Epithelial cell of proximal tubule (primary cell): ENCODE results near the gene CRHBP. TPM values are rescaled to one million over a fixed set of nuclear protein-coding genes. Genes with fewer than 3 reads are reported as not detected.
"Not testable (repeated sequence)": the region's sequence is repeated elsewhere in the genome, so short reads cannot be mapped to it uniquely, and the experiment has no call there.

ENCODE experiments used
- DNase-seq: peaks from one replicate; pipeline ENCODE4 v3.0.0-alpha.2; 2011; ENCODE audit warnings: low read depth
- H3K4me3 ChIP-seq: 2 replicates; pipeline ENCODE4 v1.5.1; 2011; ENCODE audit warnings: low read depth, mild to moderate bottlenecking, low read length
- total RNA-seq: library from RNA; depleted of rRNA; stranded (reverse); fragments of >200 nt; gene quantifications from 2 replicates; pipeline ENCODE4 v1.2.3, GENCODE V29; 2015
- TF ChIP-seq, protein P1 (sequence below): conservative IDR thresholded peaks from 2 replicates; pipeline ENCODE4 v1.5.1; 2012; ENCODE audit warnings: low read depth, mild to moderate bottlenecking, low read length

Gene CRHBP
- total RNA-seq, 1 donor from 2014 or later: not detected

GRCh38 chr5:76978869-76979268 lies 26.0 kb downstream of the CRHBP start:
- no peak for DNase-seq
- TF ChIP-seq, protein P1, sequence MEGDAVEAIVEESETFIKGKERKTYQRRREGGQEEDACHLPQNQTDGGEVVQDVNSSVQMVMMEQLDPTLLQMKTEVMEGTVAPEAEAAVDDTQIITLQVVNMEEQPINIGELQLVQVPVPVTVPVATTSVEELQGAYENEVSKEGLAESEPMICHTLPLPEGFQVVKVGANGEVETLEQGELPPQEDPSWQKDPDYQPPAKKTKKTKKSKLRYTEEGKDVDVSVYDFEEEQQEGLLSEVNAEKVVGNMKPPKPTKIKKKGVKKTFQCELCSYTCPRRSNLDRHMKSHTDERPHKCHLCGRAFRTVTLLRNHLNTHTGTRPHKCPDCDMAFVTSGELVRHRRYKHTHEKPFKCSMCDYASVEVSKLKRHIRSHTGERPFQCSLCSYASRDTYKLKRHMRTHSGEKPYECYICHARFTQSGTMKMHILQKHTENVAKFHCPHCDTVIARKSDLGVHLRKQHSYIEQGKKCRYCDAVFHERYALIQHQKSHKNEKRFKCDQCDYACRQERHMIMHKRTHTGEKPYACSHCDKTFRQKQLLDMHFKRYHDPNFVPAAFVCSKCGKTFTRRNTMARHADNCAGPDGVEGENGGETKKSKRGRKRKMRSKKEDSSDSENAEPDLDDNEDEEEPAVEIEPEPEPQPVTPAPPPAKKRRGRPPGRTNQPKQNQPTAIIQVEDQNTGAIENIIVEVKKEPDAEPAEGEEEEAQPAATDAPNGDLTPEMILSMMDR: no peak
- no peak overlapping the region for H3K4me3 ChIP-seq

GRCh38 chr5:76980518-76981144 lies 27.8 kb downstream of the CRHBP start:
- H3K4me3 ChIP-seq: no peak overlapping the region
- DNase-seq: no peak
- TF ChIP-seq, protein P1: no peak

- no peak overlapping the region for H3K4me3 ChIP-seq
- no peak for DNase-seq
- TF ChIP-seq, protein P1: no peak
Measured at GRCh38 chr5:76982450-76982849, 29.6 kb downstream of the CRHBP start.

DNA sequence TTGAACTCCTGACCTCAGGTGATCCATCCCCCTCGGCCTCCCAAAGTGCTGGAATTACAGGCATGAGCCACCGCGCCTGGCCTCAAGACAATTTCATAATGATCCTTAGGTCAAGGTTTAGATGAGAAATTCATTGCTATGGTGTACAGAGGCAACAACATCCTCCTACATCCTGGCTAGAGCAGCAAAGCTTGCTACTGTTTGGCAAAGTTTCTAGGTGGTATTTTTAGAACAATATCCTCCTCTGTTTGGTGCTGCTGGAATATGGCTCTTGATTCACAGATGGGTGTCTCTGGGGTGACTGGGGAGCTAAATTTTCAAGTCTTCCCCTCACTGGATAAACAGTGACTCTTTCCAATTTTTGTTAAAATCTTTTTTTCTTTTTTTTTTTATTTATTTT lies 30.6 kb downstream of the CRHBP start:
- H3K4me3 ChIP-seq: no peak overlapping the region
- no peak for DNase-seq
- TF ChIP-seq, protein P1: no peak

GRCh38 chr5:76986825-76987526 lies 34.1 kb downstream of the CRHBP start:
- TF ChIP-seq, protein P1: no peak
- DNase-seq: no peak
- no peak overlapping the region for H3K4me3 ChIP-seq

- no peak for DNase-seq
- TF ChIP-seq, protein P1: no peak
- H3K4me3 ChIP-seq: no peak overlapping the region
Measured at GRCh38 chr5:76990899-76991459, 38.1 kb downstream of the CRHBP start.

DNA sequence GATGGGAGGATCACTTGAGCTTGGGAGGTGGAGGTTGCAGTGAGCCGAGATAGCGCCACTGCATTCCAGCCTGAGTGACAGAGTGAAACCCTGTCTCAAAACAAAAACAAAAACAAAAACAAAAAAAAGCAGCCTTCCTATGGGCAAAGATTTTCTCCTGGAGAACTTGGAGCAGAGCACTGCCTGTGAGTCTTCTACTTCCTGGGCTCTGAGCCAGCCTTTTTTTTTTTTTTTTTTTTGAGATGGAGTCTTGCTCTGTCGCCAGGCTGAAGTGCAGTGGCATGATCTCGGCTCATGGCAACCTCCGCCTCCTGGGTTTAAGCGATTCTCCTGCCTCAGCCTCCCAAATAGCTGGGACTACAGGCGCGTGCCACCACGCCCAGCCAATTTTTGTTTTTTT lies 40.6 kb downstream of the CRHBP start:
- H3K4me3 ChIP-seq, DNase-seq: not testable (repeated sequence)
